IMR-90 (cell line): Measurements from ENCODE around the gene PPRC1. TPM values are rescaled to one million over a fixed set of nuclear protein-coding genes. Genes with fewer than 3 reads are reported as not detected.

ENCODE experiments used
- ATAC-seq: fragments of 200-7000 bp; cut with Tn5 transposase; 2 replicates; pipeline ENCODE4 v1.9.1; 2020; ENCODE audit warnings: low read depth, mild to moderate bottlenecking, moderate library complexity
- BruUV-seq: library from RNA; stranded (reverse); fragments of 400-500 nt; replicated peaks from 2 replicates; lab custom pipeline; 2021; lab: Mats Ljungman, UMichigan
- CTCF ChIA-PET: fragments of 300-600 bp; formaldehyde crosslinking; extraction: SDS; loops from one replicate; lab custom pipeline; 2021; ENCODE audit warnings: antibody characterized with exemption; lab: Yijun Ruan, JAX
- POLR2A ChIA-PET: fragments of 300-600 bp; sonication (Branson Sonifier 250); formaldehyde crosslinking; loops from one replicate; lab custom pipeline; 2022; ENCODE audit warnings: antibody characterized with exemption; ENCODE audit not compliant: unreplicated experiment; lab: Charles Lee
- DNase-seq: peaks from one replicate; pipeline ENCODE4 v3.0.0; 2013
- H2AFZ ChIP-seq: replicated peaks from 2 replicates; pipeline ENCODE3; 2013; ENCODE audit warnings: low read length, mild to moderate bottlenecking; ENCODE audit not compliant: poor library complexity
- H2AK5ac ChIP-seq: 2 replicates; pipeline ENCODE4 v1.6.1; 2013; ENCODE audit warnings: low read depth, low read length, inconsistent platforms
- H2AK9ac ChIP-seq: replicated peaks from 2 replicates; pipeline ENCODE3; 2013; ENCODE audit warnings: mild to moderate bottlenecking, low read depth, low read length, moderate library complexity; ENCODE audit not compliant: poor library complexity
- H2BK120ac ChIP-seq: 2 replicates; pipeline ENCODE4 v1.6.1; 2013; ENCODE audit warnings: low read depth, low read length, inconsistent platforms
- H2BK15ac ChIP-seq: 3 replicates; pipeline ENCODE4 v1.6.1; 2013; ENCODE audit warnings: low read depth, low read length, inconsistent platforms
- H2BK20ac ChIP-seq: 2 replicates; pipeline ENCODE4 v1.6.1; 2013; ENCODE audit warnings: low read depth, mild to moderate bottlenecking, inconsistent platforms, low read length, moderate library complexity
- H2BK5ac ChIP-seq: 2 replicates; pipeline ENCODE4 v1.6.1; 2013; ENCODE audit warnings: mild to moderate bottlenecking, low read depth, low read length, inconsistent platforms; ENCODE audit not compliant: poor library complexity, severe bottlenecking
- H3K14ac ChIP-seq: replicated peaks from 2 replicates; pipeline ENCODE4 v1.6.1; 2013; ENCODE audit warnings: low read depth, low read length, inconsistent platforms
- H3K18ac ChIP-seq: 2 replicates; pipeline ENCODE4 v1.6.1; 2013; ENCODE audit warnings: low read depth, low read length, control low read depth
- H3K23ac ChIP-seq: 2 replicates; pipeline ENCODE4 v1.6.1; 2013; ENCODE audit warnings: low read depth, low read length, inconsistent platforms
- H3K27ac ChIP-seq: 2 replicates; pipeline ENCODE4 v1.5.1; 2013; ENCODE audit warnings: mild to moderate bottlenecking, control low read depth, low read length; ENCODE audit not compliant: insufficient read depth
- H3K27me3 ChIP-seq: 2 replicates; pipeline ENCODE4 v1.6.1; 2013; ENCODE audit warnings: low read length; ENCODE audit not compliant: control insufficient read depth, insufficient read depth
- H3K36me3 ChIP-seq: 2 replicates; pipeline ENCODE4 v1.6.1; 2013; ENCODE audit warnings: low read length, mixed read lengths; ENCODE audit not compliant: control insufficient read depth, insufficient read depth
- H3K4ac ChIP-seq: 2 replicates; pipeline ENCODE4 v1.6.1; 2013; ENCODE audit warnings: low read depth, low read length, inconsistent platforms
- H3K4me1 ChIP-seq: 2 replicates; pipeline ENCODE4 v1.6.1; 2013; ENCODE audit warnings: low read length, mixed read lengths; ENCODE audit not compliant: control insufficient read depth, insufficient read depth
- H3K4me2 ChIP-seq: 2 replicates; pipeline ENCODE4 v1.6.1; 2013; ENCODE audit warnings: low read depth, mild to moderate bottlenecking, control low read depth, low read length, moderate library complexity
- H3K4me3 ChIP-seq: 2 replicates; pipeline ENCODE4 v1.5.1; 2013; ENCODE audit warnings: low read depth, mild to moderate bottlenecking, control low read depth, low read length, moderate library complexity; ENCODE audit not compliant: insufficient read depth
- H3K56ac ChIP-seq: 2 replicates; pipeline ENCODE4 v1.6.1; 2013; ENCODE audit warnings: low read length, inconsistent platforms; ENCODE audit not compliant: insufficient read depth; ENCODE audit errors: extremely low read depth
- H3K79me1 ChIP-seq, 2 experiments: 2 replicates each; pipeline ENCODE4 v1.6.1; 2013; ENCODE audit warnings: low read length in 2 of 2, inconsistent platforms in 1 of 2, low read depth in 1 of 2
- H3K9ac ChIP-seq: 2 replicates; pipeline ENCODE4 v1.6.1; 2013; ENCODE audit warnings: low read depth, low read length, control low read depth
- H3K9me1 ChIP-seq: 2 replicates; pipeline ENCODE4 v1.6.1; 2013; ENCODE audit warnings: low read length, inconsistent platforms; ENCODE audit not compliant: insufficient read depth
- H3K9me3 ChIP-seq: 2 replicates; pipeline ENCODE4 v1.6.1; 2013; ENCODE audit warnings: low read length; ENCODE audit not compliant: control insufficient read depth, insufficient read depth
- H4K20me1 ChIP-seq: 2 replicates; pipeline ENCODE4 v1.6.1; 2013; ENCODE audit warnings: low read length, inconsistent platforms; ENCODE audit not compliant: insufficient read depth
- H4K5ac ChIP-seq: 2 replicates; pipeline ENCODE4 v1.6.1; 2013; ENCODE audit warnings: mild to moderate bottlenecking, low read depth, low read length, control low read depth
- H4K8ac ChIP-seq, 2 experiments: 2 replicates each; pipeline ENCODE4 v1.6.1; 2013; ENCODE audit warnings: low read depth in 2 of 2, low read length in 2 of 2, control low read depth in 1 of 2, inconsistent platforms in 1 of 2
- H4K91ac ChIP-seq: 2 replicates; pipeline ENCODE4 v1.6.1; 2013; ENCODE audit warnings: low read depth, low read length, inconsistent platforms; ENCODE audit not compliant: insufficient read depth
- ELK1 ChIP-seq: fragments of 150-350 bp; IDR thresholded peaks from 2 replicates; pipeline ENCODE4 v1.6.1; 2016; ENCODE audit warnings: low read depth, mild to moderate bottlenecking, low read length, moderate library complexity, borderline replicate concordance
- FOS ChIP-seq: fragments of 150-350 bp; IDR thresholded peaks from 2 replicates; pipeline ENCODE4 v1.6.1; 2016; ENCODE audit warnings: low read depth, low read length
- MAFK ChIP-seq: IDR thresholded peaks from 2 replicates; pipeline ENCODE4 v1.6.1; 2012; ENCODE audit warnings: low read depth, low read length, improper control_type of control experiment
- MAZ ChIP-seq: IDR thresholded peaks from 2 replicates; pipeline ENCODE4 v1.6.1; 2012; ENCODE audit warnings: low read depth, mild to moderate bottlenecking, low read length, improper control_type of control experiment, moderate library complexity, borderline replicate concordance
- MXI1 ChIP-seq: IDR thresholded peaks from 2 replicates; pipeline ENCODE4 v1.6.1; 2012; ENCODE audit warnings: low read depth, mild to moderate bottlenecking, low read length, moderate library complexity, borderline replicate concordance
- POLR2A ChIP-seq: IDR thresholded peaks from 2 replicates; pipeline ENCODE4 v1.6.1; 2012; ENCODE audit warnings: mild to moderate bottlenecking, low read depth, low read length
- WGBS, 2 experiments: methylation state at CpG; one replicate each; pipeline versions ENCODE4 v1.1.5 to v1.1.7; 2013; ENCODE audit warnings: missing lambda C conversion rate in 2 of 2; ENCODE audit not compliant: insufficient read length in 1 of 2; ENCODE audit errors: extremely low coverage in 2 of 2; 5-methylcytosine and 5-hydroxymethylcytosine counted together
- dilution Hi-C: fragments of 300-500 bp; cut with HindIII; formaldehyde crosslinking; loops from one replicate; pipeline ENCODE4 v1.14.3; 2018; ENCODE audit warnings: low sequenced_read_pairs; ENCODE audit not compliant: unreplicated experiment
- in situ Hi-C: fragments of 300-500 bp; cut with MboI; formaldehyde crosslinking; loops from 3 replicates; pipeline ENCODE4 v1.14.3; 2019; ENCODE audit warnings: low sequenced_read_pairs, inconsistent platforms, mixed read lengths
- intact Hi-C: fragments of 100-400 bp; cut with micrococcal nuclease; formaldehyde crosslinking; loops from 2 replicates; pipeline ENCODE4 v1.10.0; 2022
- polyA plus RNA-seq, 3 experiments: library from polyadenylated mRNA; depleted of rRNA; stranded (reverse); fragments of >200 nt; gene quantifications; 2 replicates each; pipeline ENCODE4 v1.2.3, GENCODE V29; 2012; ENCODE audit warnings: low replicate concordance in 1 of 3
- total RNA-seq: library from RNA; depleted of rRNA; stranded (reverse); fragments of >200 nt; gene quantifications from 2 replicates; pipeline ENCODE4 v1.2.3, GENCODE V29; 2012

PPRC1 gene
- total and polyA plus RNA-seq, 2 of the 4 experiments (the other 2 are of a cell fraction): 11.8 to 38.7 TPM

GRCh38 chr10:102159051-102159597, 26.3 kb downstream of the PPRC1 start:
- Histone ChIP-seq H3K4me1 (no peaks in the 10 kb centered on the region; the same call in 1 of the 2 replicates), H3K56ac (no peak overlapping the region), H2BK15ac (no peak overlapping the region), H4K5ac (no peak overlapping the region), H3K23ac (no peak overlapping the region), H3K27ac (no peak overlapping the region), H3K9me3 (no peaks in the 10 kb centered on the region), H2BK5ac (no peak overlapping the region), H3K4ac (no peak overlapping the region), H3K14ac (no peak overlapping the region), H2AK9ac (no peak overlapping the region), H3K9me1 (no peaks in the 10 kb centered on the region), H3K79me1 (peaks cover 19 to 35% of the 10 kb centered on the region in 2 experiments), H2AK5ac (no peak overlapping the region), H3K9ac (no peak overlapping the region), H2BK120ac (no peak overlapping the region), H3K4me2 (no peak overlapping the region), H4K8ac (no peak overlapping the region), H3K27me3 (no peaks in the 10 kb centered on the region), H4K20me1 (peaks cover 30% of the 10 kb centered on the region), H2AFZ (no peak overlapping the region), H3K4me3 (no peak overlapping the region), H4K91ac (no peak overlapping the region), H3K36me3 (peaks cover 59% of the 10 kb centered on the region), H2BK20ac (no peak overlapping the region), H3K18ac (no peak overlapping the region)
- no peak for TF ChIP-seq MAZ
- no peak for TF ChIP-seq POLR2A
- no peak for TF ChIP-seq MXI1
- TF ChIP-seq ELK1: no peak
- TF ChIP-seq FOS: no peak
- TF ChIP-seq MAFK: peak; percentile 58
- in situ Hi-C loops (no loop called here), dilution Hi-C loops (no loop called here), intact Hi-C loops (no loop called here)
- ChIA-PET POLR2A (no interaction called here), CTCF (interaction anchor here (1.0 to 1.8 kb wide), 2 partner anchors 10 to 27 kb away, joined by 3 to 8 read pairs; no protein-coding TSS in a partner anchor)
- BruUV-seq: no TSS peak
- ATAC-seq: peak; percentile 88
- DNase-seq: peak; percentile 66
- WGBS, 2 experiments: 100% methylated on average over 1 of the region's 5 CpGs; no CpG with 5 or more reads in 1 of the 2 experiments
